GM23338 (cell line): ENCODE data around the gene XXYLT1. TPM values are rescaled to one million over a fixed set of nuclear protein-coding genes. Genes with fewer than 3 reads are reported as not detected.

Experiments used
- ATAC-seq: fragments of 200-7000 bp; cut with Tn5 transposase; 3 replicates; pipeline ENCODE4 v1.9.1; 2020
- DNase-seq: peaks from one replicate; pipeline ENCODE4 v3.0.0-alpha.2; 2015; ENCODE audit warnings: low spot score
- H2AFZ ChIP-seq: fragments of 200-600 bp; sonication (generic); 2 replicates; pipeline ENCODE4 v1.8.0; 2016; ENCODE audit warnings: antibody characterized with exemption, mild to moderate bottlenecking, moderate library complexity
- H3F3A ChIP-seq: fragments of 200-600 bp; sonication (generic); replicated peaks from 2 replicates; pipeline ENCODE4 v1.8.0; 2017; ENCODE audit warnings: antibody characterized with exemption, mixed run types, low read depth
- H3K27ac ChIP-seq: fragments of 200-600 bp; sonication (generic); 2 replicates; pipeline ENCODE4 v1.6.1; 2016; ENCODE audit warnings: low read depth
- H3K27me3 ChIP-seq: fragments of 200-600 bp; sonication (generic); 2 replicates; pipeline ENCODE4 v1.8.0; 2016; ENCODE audit warnings: mild to moderate bottlenecking, mixed run types, moderate library complexity; ENCODE audit not compliant: insufficient read depth
- H3K36me3 ChIP-seq: fragments of 200-600 bp; sonication (generic); 2 replicates; pipeline ENCODE4 v1.8.0; 2016; ENCODE audit warnings: mild to moderate bottlenecking; ENCODE audit not compliant: insufficient read depth
- H3K4me1 ChIP-seq: fragments of 200-600 bp; sonication (generic); 2 replicates; pipeline ENCODE4 v1.8.0; 2016; ENCODE audit warnings: mild to moderate bottlenecking, moderate library complexity; ENCODE audit not compliant: insufficient read depth
- H3K4me2 ChIP-seq: fragments of 200-600 bp; sonication (generic); 2 replicates; pipeline ENCODE4 v1.7.1; 2017; ENCODE audit warnings: mixed run types
- H3K4me3 ChIP-seq: fragments of 200-600 bp; sonication (generic); 2 replicates; pipeline ENCODE4 v1.6.1; 2016; ENCODE audit warnings: mixed run types
- H3K79me2 ChIP-seq: fragments of 200-600 bp; sonication (generic); replicated peaks from 2 replicates; pipeline ENCODE4 v1.8.0; 2017; ENCODE audit warnings: mild to moderate bottlenecking; ENCODE audit not compliant: insufficient read depth
- H3K9me2 ChIP-seq: fragments of 200-600 bp; sonication (generic); 2 replicates; pipeline ENCODE4 v1.8.0; 2017; ENCODE audit not compliant: insufficient read depth
- H4K20me1 ChIP-seq: fragments of 200-600 bp; sonication (generic); replicated peaks from 2 replicates; pipeline ENCODE4 v1.8.0; 2017; ENCODE audit warnings: mild to moderate bottlenecking; ENCODE audit not compliant: insufficient read depth
- H3K27ac Mint-ChIP-seq: 2 replicates; pipeline ENCODE4 v1.8.0; 2020; ENCODE audit warnings: inconsistent platforms, mild to moderate bottlenecking, moderate library complexity, mixed read lengths
- H3K27me3 Mint-ChIP-seq: 3 replicates; pipeline ENCODE4 v1.8.0; 2022; ENCODE audit warnings: low read depth, mild to moderate bottlenecking, moderate library complexity, mixed read lengths, inconsistent platforms; ENCODE audit not compliant: insufficient read depth, poor library complexity
- H3K36me3 Mint-ChIP-seq: 3 replicates; pipeline ENCODE4 v1.8.0; 2021; ENCODE audit warnings: low read depth, mild to moderate bottlenecking, inconsistent platforms, moderate library complexity, mixed read lengths
- H3K4me1 Mint-ChIP-seq: 3 replicates; pipeline ENCODE4 v1.8.0; 2020; ENCODE audit warnings: mild to moderate bottlenecking, inconsistent platforms, mixed read lengths
- H3K4me3 Mint-ChIP-seq: 3 replicates; pipeline ENCODE4 v1.8.0; 2021; ENCODE audit warnings: moderate library complexity, mild to moderate bottlenecking, inconsistent platforms, mixed read lengths
- H3K9me3 Mint-ChIP-seq: 3 replicates; pipeline ENCODE4 v1.8.0; 2020; ENCODE audit warnings: moderate library complexity, mild to moderate bottlenecking, inconsistent platforms, mixed read lengths
- CREB1 ChIP-seq: fragments of 250-450 bp; sonication (Bioruptor Pico); IDR thresholded peaks from 2 replicates; pipeline ENCODE4 v1.5.0; 2020; ENCODE audit warnings: low read depth, mild to moderate bottlenecking, moderate library complexity
- CTCF ChIP-seq, 2 experiments: fragments of 200-600 bp in 1 of 2; sonication (generic) in 1 of 2; conservative IDR thresholded peaks; 2 replicates each; pipeline versions ENCODE4 v1.5.1 to v1.6.1; 2016 to 2017; ENCODE audit warnings: antibody characterized with exemption in 2 of 2, low read depth in 2 of 2, mild to moderate bottlenecking in 2 of 2, moderate library complexity in 1 of 2
- ETS1 ChIP-seq: IDR thresholded peaks from 2 replicates; pipeline ENCODE4 v1.6.1; 2016; ENCODE audit warnings: antibody characterized with exemption
- EZH2 ChIP-seq: fragments of 200-600 bp; sonication (generic); IDR thresholded peaks from one replicate; pipeline ENCODE4 v1.8.0; 2017; ENCODE audit warnings: antibody characterized with exemption, mild to moderate bottlenecking, low read depth; ENCODE audit not compliant: unreplicated experiment
- EZH2phosphoT487 ChIP-seq: fragments of 200-600 bp; sonication (generic); IDR thresholded peaks from one replicate; pipeline ENCODE4 v1.8.1; 2018; ENCODE audit warnings: antibody characterized with exemption; ENCODE audit not compliant: unreplicated experiment
- JUNB ChIP-seq: IDR thresholded peaks from one replicate; pipeline ENCODE4 v1.6.1; 2016; ENCODE audit warnings: antibody characterized with exemption; ENCODE audit not compliant: unreplicated experiment
- NANOG ChIP-seq: IDR thresholded peaks from 2 replicates; pipeline ENCODE4 v1.6.1; 2016; ENCODE audit warnings: antibody characterized with exemption, borderline replicate concordance
- REST ChIP-seq: IDR thresholded peaks from one replicate; pipeline ENCODE4 v1.6.1; 2018; ENCODE audit warnings: antibody characterized with exemption; ENCODE audit not compliant: unreplicated experiment
- STAT1 ChIP-seq: IDR thresholded peaks from one replicate; pipeline ENCODE4 v1.6.1; 2016; ENCODE audit warnings: antibody characterized with exemption; ENCODE audit not compliant: unreplicated experiment
- ZNF114 ChIP-seq: fragments of 250-450 bp; sonication (Bioruptor Pico); IDR thresholded peaks from 2 replicates; pipeline ENCODE4 v1.5.0; 2020; ENCODE audit warnings: mild to moderate bottlenecking, moderate library complexity
- ZNF331 ChIP-seq: fragments of 250-450 bp; sonication (Bioruptor Pico); IDR thresholded peaks from 2 replicates; pipeline ENCODE4 v1.5.0; 2020; ENCODE audit warnings: low read depth, mild to moderate bottlenecking, moderate library complexity
- polyA plus RNA-seq: library from polyadenylated mRNA; unstranded; fragments of >200 nt; fragmentation: Nextera tagmentation; extraction: Ambion mirVana; gene quantifications from 2 replicates; pipeline ENCODE4 v1.2.1, GENCODE V29; 2016
- total RNA-seq: library from RNA; depleted of rRNA; stranded (reverse); fragments of >200 nt; shearing (Covaris generic); gene quantifications from 2 replicates; pipeline ENCODE4 v1.2.3, GENCODE V29; 2014

The XXYLT1 gene
- total and polyA plus RNA-seq, 2 experiments from 2014 or later, result 13.5 to 34.8 TPM

GRCh38 chr3:195087328-195087727 lies 183.6 kb downstream of the XXYLT1 start (continued):
- TF ChIP-seq ETS1 (no peak), ZNF331 (CRISPR knock-in tag) (no peak), CREB1 (CRISPR knock-in tag) (no peak), NANOG (no peak), STAT1 (no peak), CTCF (conservative IDR thresholded peaks at IDR 0.05; ENCODE audit: low read depth in 2 of 2) (no peak), JUNB (no peak), ZNF114 (CRISPR knock-in tag) (no peak), REST (no peak)

- ATAC-seq, result peak; percentile 26
Observed at GRCh38 chr3:195086885-195087284, 184.1 kb downstream of the XXYLT1 start.

More at GRCh38 chr3:195086885-195087284, 184.1 kb downstream of the XXYLT1 start:
- Histone ChIP-seq H3K4me1 (0 out of 2 replicates have a peak, but pooled peaks cover 3% of the 10 kb centered on the region), H3K9me2 (no peaks in the 10 kb centered on the region), H3K4me2 (peak overlapping the region; percentile 76), H3K79me2 (0 out of 2 replicates have a peak, but pooled peaks cover 4% of the 10 kb centered on the region), H4K20me1 (no peaks in the 10 kb centered on the region), H2AFZ (no peak overlapping the region), H3K4me3 (peak overlapping the region; percentile 62; the same call in 1 of the 2 replicates), H3K36me3 (no peaks in the 10 kb centered on the region), H3K27me3 (no peaks in the 10 kb centered on the region), H3F3A (no peaks in the 10 kb centered on the region), H3K27ac (no peak overlapping the region)
- no peak for DNase-seq
- H3K4me3 Mint-ChIP-seq, result peak overlapping the region; percentile 89
- H3K27me3 Mint-ChIP-seq, result peaks cover 14% of the 10 kb centered on the region
- no peak overlapping the region for H3K27ac Mint-ChIP-seq
- H3K4me1 Mint-ChIP-seq, result peaks cover 31% of the 10 kb centered on the region
- peaks cover 8% of the 10 kb centered on the region; the same call in 2 of the 3 replicates for H3K9me3 Mint-ChIP-seq
- H3K36me3 Mint-ChIP-seq, result no peaks in the 10 kb centered on the region
- no peak for TF ChIP-seq REST
- no peak for TF ChIP-seq EZH2
- TF ChIP-seq JUNB, result no peak
- no peak for TF ChIP-seq EZH2phosphoT487
- TF ChIP-seq NANOG, result no peak
- no peak for TF ChIP-seq ETS1
